HFF-Myc (cell line): ENCODE measurements around the gene FRY.

ENCODE experiments used
- DNase-seq: peaks from one replicate; pipeline ENCODE4 v3.0.0-alpha.2; 2011; ENCODE audit warnings: low read depth; ENCODE audit errors: extremely low read depth
- H3K4me3 ChIP-seq: replicated peaks from 2 replicates; pipeline ENCODE4 v1.5.1; 2011; ENCODE audit warnings: low read depth, mild to moderate bottlenecking, control low read depth, low read length
- TF ChIP-seq, protein P1 (sequence below): IDR thresholded peaks from 2 replicates; pipeline ENCODE4 v1.5.1; 2012; ENCODE audit warnings: mild to moderate bottlenecking, low read depth, low read length, control low read depth; ENCODE audit errors: missing control alignments

The FRY gene

DNA sequence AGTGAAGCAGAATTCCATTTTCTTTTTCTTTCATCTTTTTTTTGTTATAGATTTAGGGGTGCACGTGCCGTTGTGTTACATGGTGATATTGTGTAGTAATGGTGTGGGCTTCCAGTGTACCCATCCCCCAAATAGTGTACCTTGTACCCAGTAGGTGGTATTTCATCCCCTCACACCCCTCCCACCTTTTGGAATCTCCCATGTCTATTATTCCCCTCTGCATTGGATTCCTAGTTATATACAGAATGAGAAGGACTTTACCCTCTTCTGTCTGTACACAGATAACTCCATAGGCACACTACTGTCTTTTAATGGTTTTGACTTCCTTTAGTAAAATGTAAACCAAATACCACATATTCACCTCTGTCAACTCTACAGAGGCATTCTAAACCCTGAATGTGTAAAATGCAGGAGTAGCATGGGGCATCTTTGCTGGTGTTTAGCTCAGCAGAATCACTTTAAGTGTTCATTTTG is 28.0 kb downstream of the FRY start:
- DNase-seq, result no peak
- TF ChIP-seq, protein P1, sequence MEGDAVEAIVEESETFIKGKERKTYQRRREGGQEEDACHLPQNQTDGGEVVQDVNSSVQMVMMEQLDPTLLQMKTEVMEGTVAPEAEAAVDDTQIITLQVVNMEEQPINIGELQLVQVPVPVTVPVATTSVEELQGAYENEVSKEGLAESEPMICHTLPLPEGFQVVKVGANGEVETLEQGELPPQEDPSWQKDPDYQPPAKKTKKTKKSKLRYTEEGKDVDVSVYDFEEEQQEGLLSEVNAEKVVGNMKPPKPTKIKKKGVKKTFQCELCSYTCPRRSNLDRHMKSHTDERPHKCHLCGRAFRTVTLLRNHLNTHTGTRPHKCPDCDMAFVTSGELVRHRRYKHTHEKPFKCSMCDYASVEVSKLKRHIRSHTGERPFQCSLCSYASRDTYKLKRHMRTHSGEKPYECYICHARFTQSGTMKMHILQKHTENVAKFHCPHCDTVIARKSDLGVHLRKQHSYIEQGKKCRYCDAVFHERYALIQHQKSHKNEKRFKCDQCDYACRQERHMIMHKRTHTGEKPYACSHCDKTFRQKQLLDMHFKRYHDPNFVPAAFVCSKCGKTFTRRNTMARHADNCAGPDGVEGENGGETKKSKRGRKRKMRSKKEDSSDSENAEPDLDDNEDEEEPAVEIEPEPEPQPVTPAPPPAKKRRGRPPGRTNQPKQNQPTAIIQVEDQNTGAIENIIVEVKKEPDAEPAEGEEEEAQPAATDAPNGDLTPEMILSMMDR, result no peak
- no peak overlapping the region for H3K4me3 ChIP-seq

DNA sequence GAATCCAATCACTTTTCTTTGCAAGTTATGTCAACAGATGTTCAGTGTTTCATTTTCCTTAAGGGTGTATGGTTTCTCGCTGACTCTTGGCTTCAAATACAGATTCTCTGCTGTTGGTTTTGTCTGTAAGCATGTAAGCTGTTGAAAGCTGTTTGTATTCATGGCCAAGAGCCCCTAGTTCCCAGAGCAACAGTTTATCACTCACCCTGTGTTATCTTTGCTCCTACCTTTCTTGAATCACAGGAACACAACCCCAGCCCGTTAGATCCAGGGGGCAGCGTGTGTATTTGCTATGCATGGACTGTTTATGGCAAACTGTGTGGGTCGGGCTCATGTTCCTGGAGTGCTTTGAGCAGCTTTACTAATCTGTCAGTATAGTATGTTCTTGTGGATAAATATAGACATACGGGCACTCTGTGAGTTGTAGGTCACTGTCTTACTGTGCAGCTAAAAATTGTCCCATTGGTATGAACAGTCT is 28.9 kb downstream of the FRY start:
- H3K4me3 ChIP-seq, result no peak overlapping the region
- TF ChIP-seq, protein P1, result no peak
- no peak for DNase-seq

DNA sequence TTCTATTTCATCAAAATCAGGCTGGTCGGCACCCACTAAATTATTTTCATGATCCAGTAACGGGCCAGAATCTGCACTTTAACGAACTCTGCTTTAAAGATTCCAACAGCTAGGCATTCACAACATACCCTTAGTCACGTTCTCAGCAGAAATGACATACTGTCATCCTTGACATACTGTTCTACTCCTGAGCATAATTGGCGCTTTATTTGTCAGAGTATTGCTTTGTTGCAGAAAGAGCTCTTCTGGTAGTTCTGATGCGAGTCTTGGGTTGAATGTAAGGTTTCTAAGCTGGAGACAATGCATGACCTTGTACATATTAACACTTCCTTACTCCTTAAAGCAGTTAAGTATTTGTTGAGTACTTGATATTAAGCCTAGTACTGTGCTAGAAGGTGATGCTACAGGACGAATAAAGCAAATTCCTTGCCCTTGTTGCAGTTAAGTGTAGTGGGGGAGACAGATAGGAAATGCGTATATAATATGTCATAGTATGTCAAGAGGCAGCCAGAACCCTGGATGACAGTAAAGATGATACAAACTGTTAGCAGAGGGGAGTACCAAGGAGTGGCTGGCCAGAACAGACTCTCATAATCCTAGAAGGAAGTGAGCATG is 32.2 kb downstream of the FRY start:
- TF ChIP-seq, protein P1, result no peak
- H3K4me3 ChIP-seq, result no peak overlapping the region
- DNase-seq, result no peak

DNA sequence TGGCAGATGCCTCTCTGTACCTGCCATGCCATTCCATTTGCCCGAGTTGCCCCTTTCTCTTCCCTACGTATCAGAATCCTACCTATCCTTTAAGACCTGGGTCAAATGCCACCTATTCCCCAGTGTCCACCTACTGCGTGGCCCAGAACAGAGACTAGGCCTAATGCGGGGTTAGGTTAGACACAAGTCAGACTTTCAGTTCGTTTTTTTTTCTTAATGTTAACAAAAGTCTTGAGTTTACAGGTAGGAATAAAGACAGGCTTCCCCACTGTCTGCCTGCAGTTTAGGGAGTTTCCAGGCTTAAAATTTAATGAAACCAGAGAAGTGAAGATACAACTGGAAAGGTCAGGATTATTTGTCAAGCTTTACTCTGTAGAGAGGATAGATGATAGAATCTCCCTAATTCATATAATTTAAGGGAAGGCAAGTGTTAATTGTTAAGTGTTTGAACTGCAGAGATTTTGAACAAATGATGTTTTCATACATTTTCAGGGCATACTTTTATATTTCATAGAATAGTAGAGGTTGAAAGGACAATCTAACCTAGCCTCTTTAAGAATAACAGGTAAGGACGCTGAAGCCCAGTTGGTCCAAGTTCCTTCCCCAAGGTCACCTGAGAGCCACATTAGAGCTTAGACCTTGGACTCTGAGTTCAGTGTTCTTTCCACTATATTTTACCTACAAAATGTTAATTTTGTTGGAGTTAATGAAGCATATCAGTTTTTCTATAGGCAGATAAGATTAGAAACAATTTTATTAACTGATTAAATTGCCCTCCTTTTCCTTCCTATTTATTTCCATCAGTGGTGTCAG is 35.8 kb downstream of the FRY start:
- TF ChIP-seq, protein P1, result no peak
- no peak for DNase-seq
- no peak overlapping the region for H3K4me3 ChIP-seq

DNA sequence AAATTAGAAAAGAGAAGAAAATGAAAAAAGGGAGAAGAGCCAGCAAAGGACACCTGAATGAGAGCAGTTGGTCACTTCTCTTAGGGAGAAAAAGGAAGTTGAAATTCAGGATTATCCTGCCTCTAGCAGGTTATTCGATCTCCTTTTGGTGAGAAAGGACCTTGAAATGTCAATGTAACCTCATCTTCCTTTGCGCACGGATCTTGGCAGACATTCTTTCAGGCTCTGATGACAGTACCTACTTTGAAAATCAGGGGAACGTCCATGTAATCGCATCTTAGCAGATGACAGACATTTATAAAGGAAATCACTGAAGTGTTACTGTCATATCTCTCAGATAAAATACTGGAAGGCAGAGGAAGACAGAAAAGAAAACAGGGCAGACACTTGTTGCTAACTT is 36.7 kb downstream of the FRY start:
- DNase-seq, result no peak
- TF ChIP-seq, protein P1, result no peak
- no peak overlapping the region for H3K4me3 ChIP-seq

DNA sequence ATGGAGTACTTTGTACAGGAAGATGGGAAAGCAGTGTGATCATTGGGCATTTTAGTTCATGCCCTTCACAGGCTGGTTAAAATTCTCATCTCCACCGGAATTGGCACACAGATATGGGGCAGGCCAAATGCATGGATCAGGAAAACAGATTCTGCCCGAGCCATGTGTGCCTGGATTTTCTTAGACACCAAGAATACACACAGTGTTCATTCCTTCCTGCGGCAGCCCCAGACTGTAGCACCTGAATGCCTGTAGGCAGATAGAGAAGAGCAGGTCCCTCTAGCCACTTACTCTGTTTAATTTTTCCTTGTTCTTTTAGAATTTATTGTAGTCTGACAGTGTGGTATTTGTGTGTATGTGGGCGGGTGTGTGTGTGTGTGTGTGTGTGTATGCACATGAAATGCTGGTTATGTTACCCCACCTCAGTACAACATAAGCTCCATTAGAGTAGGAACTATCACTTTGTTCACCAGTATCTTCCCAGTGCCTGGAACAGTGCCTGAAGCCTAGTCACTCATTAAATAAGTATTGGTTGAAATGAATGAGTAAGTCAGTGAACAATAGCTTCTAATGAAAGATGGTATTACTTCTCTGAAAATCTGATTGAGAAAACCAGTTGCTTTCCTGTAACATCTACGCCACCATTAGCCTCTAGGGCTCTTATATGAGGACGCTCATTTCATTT is 41.7 kb downstream of the FRY start:
- no peak for DNase-seq
- TF ChIP-seq, protein P1, result no peak
- no peak overlapping the region for H3K4me3 ChIP-seq
